Mesenchymal stem cell (in vitro differentiated cells and primary cell): ENCODE results near the gene TACR1.

Source experiments
- DNase-seq: peaks from one replicate; pipeline ENCODE4 v3.0.0-alpha.2; 2013
- H2AFZ ChIP-seq: one replicate; pipeline ENCODE4 v1.6.1; 2013; ENCODE audit warnings: low read depth, mild to moderate bottlenecking, control low read depth, inconsistent platforms, low read length, moderate library complexity
- H2AK5ac ChIP-seq: 2 replicates; pipeline ENCODE4 v1.6.1; 2013; ENCODE audit warnings: low read length, moderate library complexity, mild to moderate bottlenecking, inconsistent platforms; ENCODE audit not compliant: severe bottlenecking
- H2BK120ac ChIP-seq: one replicate; pipeline ENCODE4 v1.6.1; 2013; ENCODE audit warnings: low read depth, mild to moderate bottlenecking, inconsistent platforms, low read length, moderate library complexity
- H2BK12ac ChIP-seq, 2 experiments: one replicate each; pipeline ENCODE4 v1.6.1; 2013; ENCODE audit warnings: inconsistent platforms in 2 of 2, low read length in 2 of 2, mild to moderate bottlenecking in 2 of 2, moderate library complexity in 2 of 2, control low read depth in 1 of 2
- H2BK15ac ChIP-seq: one replicate; pipeline ENCODE4 v1.6.1; 2013; ENCODE audit warnings: mild to moderate bottlenecking, low read depth, inconsistent platforms; ENCODE audit not compliant: poor library complexity, severe bottlenecking
- H2BK5ac ChIP-seq: 2 replicates; pipeline ENCODE4 v1.6.1; 2013; ENCODE audit warnings: low read depth, mild to moderate bottlenecking, low read length, control low read depth, inconsistent platforms; ENCODE audit not compliant: poor library complexity, severe bottlenecking
- H3K14ac ChIP-seq, 2 experiments: one replicate each; pipeline ENCODE4 v1.6.1; 2013; ENCODE audit warnings: inconsistent platforms in 2 of 2, low read length in 2 of 2, control low read depth in 1 of 2, mild to moderate bottlenecking in 1 of 2, moderate library complexity in 1 of 2
- H3K18ac ChIP-seq, 2 experiments: one replicate each; pipeline ENCODE4 v1.6.1; 2013; ENCODE audit warnings: inconsistent platforms in 2 of 2, low read length in 2 of 2, control low read depth in 1 of 2, low read depth in 1 of 2, mild to moderate bottlenecking in 1 of 2
- H3K23ac ChIP-seq, 2 experiments: one replicate each; pipeline ENCODE4 v1.6.1; 2013; ENCODE audit warnings: inconsistent platforms in 2 of 2, low read length in 2 of 2, mild to moderate bottlenecking in 2 of 2, moderate library complexity in 2 of 2, control low read depth in 1 of 2
- H3K27ac ChIP-seq: 2 replicates; pipeline ENCODE4 v1.5.1; 2013; ENCODE audit warnings: mild to moderate bottlenecking, moderate library complexity, low read length, control low read depth, inconsistent platforms; ENCODE audit not compliant: poor library complexity, severe bottlenecking
- H3K27me3 ChIP-seq, 2 experiments: 2 replicates each; pipeline versions ENCODE4 v1.6.1 to v1.7.0; 2013; ENCODE audit warnings: low read length in 2 of 2, mild to moderate bottlenecking in 2 of 2, moderate library complexity in 2 of 2, control low read depth in 1 of 2, inconsistent platforms in 1 of 2; ENCODE audit not compliant: control insufficient read depth in 1 of 2, insufficient read depth in 1 of 2
- H3K36me3 ChIP-seq, 2 experiments: 2 replicates each; pipeline versions ENCODE4 v1.6.1 to v1.7.0; 2013; ENCODE audit warnings: low read length in 2 of 2, control low read depth in 1 of 2, inconsistent platforms in 1 of 2, low read depth in 1 of 2, mild to moderate bottlenecking in 1 of 2; ENCODE audit not compliant: insufficient read depth in 2 of 2, control insufficient read depth in 1 of 2
- H3K4ac ChIP-seq, 2 experiments: one replicate each; pipeline ENCODE4 v1.6.1; 2013; ENCODE audit warnings: inconsistent platforms in 2 of 2, low read length in 2 of 2, mild to moderate bottlenecking in 2 of 2, moderate library complexity in 2 of 2, control low read depth in 1 of 2, low read depth in 1 of 2
- H3K4me1 ChIP-seq: 2 replicates; pipeline ENCODE4 v1.6.1; 2013; ENCODE audit warnings: low read depth, low read length, control low read depth; ENCODE audit not compliant: control insufficient read depth, insufficient read depth
- H3K4me2 ChIP-seq: 2 replicates; pipeline ENCODE4 v1.6.1; 2013; ENCODE audit warnings: low read length, mild to moderate bottlenecking, inconsistent platforms; ENCODE audit not compliant: poor library complexity, severe bottlenecking
- H3K4me3 ChIP-seq, 2 experiments: 2 replicates each; pipeline versions ENCODE4 v1.5.1 to v1.7.0; 2013; ENCODE audit warnings: low read length in 2 of 2, mild to moderate bottlenecking in 2 of 2, control low read depth in 1 of 2, low read depth in 1 of 2; ENCODE audit not compliant: insufficient read depth in 1 of 2
- H3K79me1 ChIP-seq: replicated peaks from 2 replicates; pipeline ENCODE4 v1.6.1; 2013; ENCODE audit warnings: mild to moderate bottlenecking, control low read depth, low read length, inconsistent platforms; ENCODE audit not compliant: poor library complexity, severe bottlenecking
- H3K9ac ChIP-seq: 2 replicates; pipeline ENCODE4 v1.7.0; 2013; ENCODE audit warnings: mild to moderate bottlenecking, low read length, moderate library complexity
- H3K9me3 ChIP-seq: 2 replicates; pipeline ENCODE4 v1.7.0; 2013; ENCODE audit warnings: mild to moderate bottlenecking, low read length; ENCODE audit not compliant: control insufficient read depth
- H4K8ac ChIP-seq: one replicate; pipeline ENCODE4 v1.6.1; 2013; ENCODE audit warnings: inconsistent platforms, mild to moderate bottlenecking, low read length, moderate library complexity
- H4K91ac ChIP-seq: one replicate; pipeline ENCODE4 v1.6.1; 2013; ENCODE audit warnings: mild to moderate bottlenecking, low read length, inconsistent platforms
- WGBS: methylation state at CpG from one replicate; pipeline ENCODE4 v1.1.7; 2013; ENCODE audit warnings: mixed read lengths; 5-methylcytosine and 5-hydroxymethylcytosine counted together

Gene TACR1

GRCh38 chr2:75065402-75066008, 133.8 kb downstream of the TACR1 start:
- H3K4ac ChIP-seq = peak overlapping the region in 1 of 2 experiments; percentile 11
- H2AFZ ChIP-seq = no peak overlapping the region
- no peak overlapping the region for H3K14ac ChIP-seq
- no peaks in the 10 kb centered on the region for H3K4me1 ChIP-seq
- no peaks in the 10 kb centered on the region for H3K9me3 ChIP-seq
- H3K36me3 ChIP-seq = no peaks in the 10 kb centered on the region
- H2BK12ac ChIP-seq = peak overlapping the region; percentile 14 to 31
- no peak overlapping the region for H3K23ac ChIP-seq
- H3K79me1 ChIP-seq = no peaks in the 10 kb centered on the region
- no peak overlapping the region for H3K27ac ChIP-seq
- H3K9ac ChIP-seq = no peak overlapping the region
- 59% methylated on average over 5 of the region's 8 CpGs for WGBS
- H3K27me3 ChIP-seq = no peaks in the 10 kb centered on the region
- no peak overlapping the region for H2BK15ac ChIP-seq
- H2BK5ac ChIP-seq = no peak overlapping the region
- peak; percentile 76 for DNase-seq
- no peak overlapping the region for H3K4me2 ChIP-seq
- no peak overlapping the region for H4K91ac ChIP-seq
- no peak overlapping the region for H3K4me3 ChIP-seq
- no peak overlapping the region for H2BK120ac ChIP-seq
- H4K8ac ChIP-seq = no peak overlapping the region
- peak overlapping the region in 1 of 2 experiments; percentile 40 for H3K18ac ChIP-seq
- no peak overlapping the region for H2AK5ac ChIP-seq

GRCh38 chr2:75064691-75065396, 134.5 kb downstream of the TACR1 start:
- Histone ChIP-seq H4K8ac (peak overlapping the region; percentile 51), H3K4me1 (no peaks in the 10 kb centered on the region), H3K4ac (peak overlapping the region in 1 of 2 experiments; percentile 47), H3K9ac (no peak overlapping the region), H2AK5ac (no peak overlapping the region), H2BK12ac (peak overlapping the region; percentile 12 to 14), H3K14ac (no peak overlapping the region), H3K23ac (no peak overlapping the region), H3K27ac (no peak overlapping the region), H3K18ac (peak overlapping the region in 1 of 2 experiments; percentile 40), H3K79me1 (no peaks in the 10 kb centered on the region), H2BK120ac (no peak overlapping the region), H3K4me2 (no peak overlapping the region), H2BK5ac (no peak overlapping the region), H3K27me3 (no peaks in the 10 kb centered on the region), H3K4me3 (no peak overlapping the region), H3K9me3 (no peaks in the 10 kb centered on the region), H2BK15ac (no peak overlapping the region), H4K91ac (peak overlapping the region; percentile 45), H2AFZ (no peak overlapping the region), H3K36me3 (no peaks in the 10 kb centered on the region)
- peak; percentile 64 for DNase-seq
- 42% methylated on average over 5 of the region's 8 CpGs for WGBS

GRCh38 chr2:75063906-75064305, 135.4 kb downstream of the TACR1 start:
- no CpG with 5 or more reads among the region's 1 CpG for WGBS
- Histone ChIP-seq H2BK12ac (peak overlapping the region in 1 of 2 experiments; percentile 7), H3K9me3 (no peaks in the 10 kb centered on the region), H3K27me3 (peaks cover 0 to 3% of the 10 kb centered on the region in 2 experiments), H3K9ac (no peak overlapping the region), H2AFZ (no peak overlapping the region), H3K18ac (no peak overlapping the region), H4K8ac (no peak overlapping the region), H2BK15ac (no peak overlapping the region), H3K14ac (no peak overlapping the region), H3K23ac (no peak overlapping the region), H3K4me1 (no peaks in the 10 kb centered on the region), H2AK5ac (no peak overlapping the region), H3K4me2 (no peak overlapping the region), H3K4me3 (no peak overlapping the region), H3K27ac (no peak overlapping the region), H3K36me3 (no peaks in the 10 kb centered on the region), H2BK120ac (no peak overlapping the region), H3K79me1 (no peaks in the 10 kb centered on the region), H3K4ac (no peak overlapping the region), H4K91ac (no peak overlapping the region), H2BK5ac (no peak overlapping the region)
- no peak for DNase-seq

GRCh38 chr2:75058427-75058826, 140.9 kb downstream of the TACR1 start:
- Histone ChIP-seq H3K4me2 (no peak overlapping the region), H3K18ac (no peak overlapping the region), H3K4me1 (peaks cover 3% of the 10 kb centered on the region), H3K14ac (no peak overlapping the region), H2BK120ac (no peak overlapping the region), H4K91ac (no peak overlapping the region), H3K79me1 (no peaks in the 10 kb centered on the region), H3K4me3 (no peak overlapping the region), H3K23ac (no peak overlapping the region), H3K27ac (no peak overlapping the region), H2BK15ac (no peak overlapping the region), H3K9me3 (no peaks in the 10 kb centered on the region), H2AK5ac (no peak overlapping the region), H3K36me3 (no peaks in the 10 kb centered on the region), H3K27me3 (peaks cover 0 to 3% of the 10 kb centered on the region in 2 experiments), H2AFZ (no peak overlapping the region), H4K8ac (no peak overlapping the region), H2BK5ac (no peak overlapping the region), H3K9ac (no peak overlapping the region), H3K4ac (no peak overlapping the region), H2BK12ac (no peak overlapping the region)
- WGBS = 97% methylated on average over 1 of the region's 1 CpG
- no peak for DNase-seq
